ENCODE results near the gene SLC18A2. TPM values are rescaled to one million over a fixed set of nuclear protein-coding genes. Genes with fewer than 3 reads are reported as not detected.

The SLC18A2 gene
- total and polyA plus RNA-seq, 10 of the 15 experiments (the other 5 are each of a cell fraction or from before 2014, with no cell fraction given) = 0.06 to 1.1 (median 0.25) TPM; not detected in 5

GRCh38 chr10:117268907-117269306, 28.0 kb downstream of the SLC18A2 start:
- Histone ChIP-seq H3K4me1 (ENCODE audit: control insufficient read depth, insufficient read depth, low read length) (no peaks in the 10 kb centered on the region), H2AFZ (ENCODE audit: control insufficient read depth, low read depth, low read length) (no peak overlapping the region), H3K4me3 (no peak overlapping the region), H3K4me2 (ENCODE audit: control insufficient read depth, insufficient read depth) (no peak overlapping the region), H4K20me1 (ENCODE audit: control insufficient read depth, insufficient read depth) (no peaks in the 10 kb centered on the region), H3K9ac (ENCODE audit: control insufficient read depth, insufficient read depth, low read length) (no peak overlapping the region), H3K36me3 (ENCODE audit: control insufficient read depth in 2 of 2, insufficient read depth in 2 of 2, low read length in 1 of 2) (no peaks in the 10 kb centered on the region), H3K79me2 (ENCODE audit: control insufficient read depth, insufficient read depth, low read length) (no peaks in the 10 kb centered on the region), H3K27ac (ENCODE audit: control insufficient read depth, insufficient read depth) (no peak overlapping the region), H3K9me3 (replicated peaks; ENCODE audit: control insufficient read depth, insufficient read depth, low read length) (no peaks in the 10 kb centered on the region), H3K27me3 (replicated peaks in 1 of 2; ENCODE audit: control insufficient read depth in 2 of 2, insufficient read depth in 2 of 2, low read length in 1 of 2) (no peaks in the 10 kb centered on the region; a peak in 1 of 4 replicates)
- ATAC-seq (no peak), FAIRE-seq (no peak), DNase-seq (ENCODE audit: low read depth, low spot score) (no peak)
- intact Hi-C loops (cut with micrococcal nuclease; ENCODE audit: unreplicated experiment) (no loop called here), in situ Hi-C loops (cut with MboI) (no loop called here)
- 83% methylated on average over 2 of the region's 2 CpGs for WGBS (ENCODE audit: insufficient coverage, insufficient replicate concordance, low lambda C conversion rate, missing lambda C conversion rate)
- SMC1A ChIA-PET (ENCODE audit: uncharacterized antibody, unreplicated experiment) = no interaction called here
- RAD21 ChIA-PET (ENCODE audit: unreplicated experiment) = no interaction called here
- TF ChIP-seq SIN3A (IDR thresholded peaks at IDR 0.05; ENCODE audit: low read depth, low read length) = no peak
- peak; percentile 75 for TF ChIP-seq BCL3 (IDR thresholded peaks at IDR 0.05; ENCODE audit: borderline replicate concordance, insufficient read depth, low read depth, low read length, poor library complexity, severe bottlenecking)
- CTCF ChIA-PET = no interaction called here
- POLR2A ChIA-PET = no interaction called here
- no TSS peak for BruUV-seq (replicated peaks)

GRCh38 chr10:117271427-117271826, 30.5 kb downstream of the SLC18A2 start:
- no peaks in the 10 kb centered on the region for H3K4me1 ChIP-seq (ENCODE audit: control insufficient read depth, insufficient read depth, low read length)
- ChIA-PET SMC1A (ENCODE audit: uncharacterized antibody, unreplicated experiment) (no interaction called here), CTCF (no interaction called here), POLR2A (no interaction called here), RAD21 (ENCODE audit: unreplicated experiment) (no interaction called here)
- DNase-seq (ENCODE audit: low read depth, low spot score) (no peak), FAIRE-seq (no peak), ATAC-seq (no peak)
- no peak overlapping the region for H2AFZ ChIP-seq (ENCODE audit: control insufficient read depth, low read depth, low read length)
- no peak overlapping the region for H3K4me2 ChIP-seq (ENCODE audit: control insufficient read depth, insufficient read depth)
- no peaks in the 10 kb centered on the region for H3K27me3 ChIP-seq (replicated peaks in 1 of 2; ENCODE audit: control insufficient read depth in 2 of 2, insufficient read depth in 2 of 2, low read length in 1 of 2)
- no peak overlapping the region for H3K4me3 ChIP-seq
- in situ Hi-C loops (cut with MboI) (no loop called here), intact Hi-C loops (cut with micrococcal nuclease; ENCODE audit: unreplicated experiment) (no loop called here)
- no peaks in the 10 kb centered on the region for H3K79me2 ChIP-seq (ENCODE audit: control insufficient read depth, insufficient read depth, low read length)
- H3K27ac ChIP-seq (ENCODE audit: control insufficient read depth, insufficient read depth) = no peak overlapping the region
- WGBS (ENCODE audit: insufficient coverage, insufficient replicate concordance, low lambda C conversion rate, missing lambda C conversion rate) = 95% methylated on average over 3 of the region's 3 CpGs
- H3K36me3 ChIP-seq (ENCODE audit: control insufficient read depth in 2 of 2, insufficient read depth in 2 of 2, low read length in 1 of 2) = no peaks in the 10 kb centered on the region
- BruUV-seq (replicated peaks) = no TSS peak
- no peaks in the 10 kb centered on the region for H3K9me3 ChIP-seq (replicated peaks; ENCODE audit: control insufficient read depth, insufficient read depth, low read length)
- H3K9ac ChIP-seq (ENCODE audit: control insufficient read depth, insufficient read depth, low read length) = no peak overlapping the region
- H4K20me1 ChIP-seq (ENCODE audit: control insufficient read depth, insufficient read depth) = no peaks in the 10 kb centered on the region
- no peak for TF ChIP-seq GATAD2B (conservative IDR thresholded peaks at IDR 0.05; ENCODE audit: low read depth)
- no peak for TF ChIP-seq NR2C2 (IDR thresholded peaks at IDR 0.05; ENCODE audit: borderline replicate concordance, control insufficient read depth, insufficient read length, low read depth)
- no peak for TF ChIP-seq POLR2AphosphoS2 (IDR thresholded peaks at IDR 0.05; ENCODE audit: low read depth, low read length)
- TF ChIP-seq CEBPZ (IDR thresholded peaks at IDR 0.05; ENCODE audit: low read depth, low read length) = no peak
- no peak for TF ChIP-seq MYB (IDR thresholded peaks at IDR 0.05; ENCODE audit: borderline replicate concordance, low read depth, low read length)
- TF ChIP-seq KDM1A (IDR thresholded peaks at IDR 0.05; ENCODE audit: borderline replicate concordance) = no peak
- TF ChIP-seq PBX3 (IDR thresholded peaks at IDR 0.05; ENCODE audit: insufficient replicate concordance, low read depth, low read length) = no peak
- TF ChIP-seq YY1 (IDR thresholded peaks at IDR 0.05; ENCODE audit: low read depth, low read length) = no peak

Measured in GM12878 (cell line).